Mesenchymal stem cell (in vitro differentiated cells and primary cell): ENCODE results near the gene GRIK4.
"Not testable (repeated sequence)": the region's sequence is repeated elsewhere in the genome, so short reads cannot be mapped to it uniquely, and the experiment has no call there.

Source experiments
- DNase-seq: peaks from one replicate; pipeline ENCODE4 v3.0.0-alpha.2; 2013
- H2AFZ ChIP-seq: one replicate; pipeline ENCODE4 v1.6.1; 2013; ENCODE audit warnings: low read depth, mild to moderate bottlenecking, control low read depth, inconsistent platforms, low read length, moderate library complexity
- H2AK5ac ChIP-seq: 2 replicates; pipeline ENCODE4 v1.6.1; 2013; ENCODE audit warnings: low read length, moderate library complexity, mild to moderate bottlenecking, inconsistent platforms; ENCODE audit not compliant: severe bottlenecking
- H2BK120ac ChIP-seq: one replicate; pipeline ENCODE4 v1.6.1; 2013; ENCODE audit warnings: low read depth, mild to moderate bottlenecking, inconsistent platforms, low read length, moderate library complexity
- H2BK12ac ChIP-seq, 2 experiments: one replicate each; pipeline ENCODE4 v1.6.1; 2013; ENCODE audit warnings: inconsistent platforms in 2 of 2, low read length in 2 of 2, mild to moderate bottlenecking in 2 of 2, moderate library complexity in 2 of 2, control low read depth in 1 of 2
- H2BK15ac ChIP-seq: one replicate; pipeline ENCODE4 v1.6.1; 2013; ENCODE audit warnings: mild to moderate bottlenecking, low read depth, inconsistent platforms; ENCODE audit not compliant: poor library complexity, severe bottlenecking
- H2BK5ac ChIP-seq: 2 replicates; pipeline ENCODE4 v1.6.1; 2013; ENCODE audit warnings: low read depth, mild to moderate bottlenecking, low read length, control low read depth, inconsistent platforms; ENCODE audit not compliant: poor library complexity, severe bottlenecking
- H3K14ac ChIP-seq, 2 experiments: one replicate each; pipeline ENCODE4 v1.6.1; 2013; ENCODE audit warnings: inconsistent platforms in 2 of 2, low read length in 2 of 2, control low read depth in 1 of 2, mild to moderate bottlenecking in 1 of 2, moderate library complexity in 1 of 2
- H3K18ac ChIP-seq, 2 experiments: one replicate each; pipeline ENCODE4 v1.6.1; 2013; ENCODE audit warnings: inconsistent platforms in 2 of 2, low read length in 2 of 2, control low read depth in 1 of 2, low read depth in 1 of 2, mild to moderate bottlenecking in 1 of 2
- H3K23ac ChIP-seq, 2 experiments: one replicate each; pipeline ENCODE4 v1.6.1; 2013; ENCODE audit warnings: inconsistent platforms in 2 of 2, low read length in 2 of 2, mild to moderate bottlenecking in 2 of 2, moderate library complexity in 2 of 2, control low read depth in 1 of 2
- H3K27ac ChIP-seq: 2 replicates; pipeline ENCODE4 v1.5.1; 2013; ENCODE audit warnings: mild to moderate bottlenecking, moderate library complexity, low read length, control low read depth, inconsistent platforms; ENCODE audit not compliant: poor library complexity, severe bottlenecking
- H3K27me3 ChIP-seq, 2 experiments: 2 replicates each; pipeline versions ENCODE4 v1.6.1 to v1.7.0; 2013; ENCODE audit warnings: low read length in 2 of 2, mild to moderate bottlenecking in 2 of 2, moderate library complexity in 2 of 2, control low read depth in 1 of 2, inconsistent platforms in 1 of 2; ENCODE audit not compliant: control insufficient read depth in 1 of 2, insufficient read depth in 1 of 2
- H3K36me3 ChIP-seq, 2 experiments: 2 replicates each; pipeline versions ENCODE4 v1.6.1 to v1.7.0; 2013; ENCODE audit warnings: low read length in 2 of 2, control low read depth in 1 of 2, inconsistent platforms in 1 of 2, low read depth in 1 of 2, mild to moderate bottlenecking in 1 of 2; ENCODE audit not compliant: insufficient read depth in 2 of 2, control insufficient read depth in 1 of 2
- H3K4ac ChIP-seq, 2 experiments: one replicate each; pipeline ENCODE4 v1.6.1; 2013; ENCODE audit warnings: inconsistent platforms in 2 of 2, low read length in 2 of 2, mild to moderate bottlenecking in 2 of 2, moderate library complexity in 2 of 2, control low read depth in 1 of 2, low read depth in 1 of 2
- H3K4me1 ChIP-seq: 2 replicates; pipeline ENCODE4 v1.6.1; 2013; ENCODE audit warnings: low read depth, low read length, control low read depth; ENCODE audit not compliant: control insufficient read depth, insufficient read depth
- H3K4me2 ChIP-seq: 2 replicates; pipeline ENCODE4 v1.6.1; 2013; ENCODE audit warnings: low read length, mild to moderate bottlenecking, inconsistent platforms; ENCODE audit not compliant: poor library complexity, severe bottlenecking
- H3K4me3 ChIP-seq, 2 experiments: 2 replicates each; pipeline versions ENCODE4 v1.5.1 to v1.7.0; 2013; ENCODE audit warnings: low read length in 2 of 2, mild to moderate bottlenecking in 2 of 2, control low read depth in 1 of 2, low read depth in 1 of 2; ENCODE audit not compliant: insufficient read depth in 1 of 2
- H3K79me1 ChIP-seq: replicated peaks from 2 replicates; pipeline ENCODE4 v1.6.1; 2013; ENCODE audit warnings: mild to moderate bottlenecking, control low read depth, low read length, inconsistent platforms; ENCODE audit not compliant: poor library complexity, severe bottlenecking
- H3K9ac ChIP-seq: 2 replicates; pipeline ENCODE4 v1.7.0; 2013; ENCODE audit warnings: mild to moderate bottlenecking, low read length, moderate library complexity
- H3K9me3 ChIP-seq: 2 replicates; pipeline ENCODE4 v1.7.0; 2013; ENCODE audit warnings: mild to moderate bottlenecking, low read length; ENCODE audit not compliant: control insufficient read depth
- H4K8ac ChIP-seq: one replicate; pipeline ENCODE4 v1.6.1; 2013; ENCODE audit warnings: inconsistent platforms, mild to moderate bottlenecking, low read length, moderate library complexity
- H4K91ac ChIP-seq: one replicate; pipeline ENCODE4 v1.6.1; 2013; ENCODE audit warnings: mild to moderate bottlenecking, low read length, inconsistent platforms
- WGBS: methylation state at CpG from one replicate; pipeline ENCODE4 v1.1.7; 2013; ENCODE audit warnings: mixed read lengths; 5-methylcytosine and 5-hydroxymethylcytosine counted together

GRIK4 gene

GRCh38 chr11:121029153-121029552 lies 517.6 kb downstream of the GRIK4 start:
- Histone ChIP-seq H2BK120ac (no peak overlapping the region), H2BK12ac (no peak overlapping the region), H3K9me3 (no peaks in the 10 kb centered on the region), H2AFZ (no peak overlapping the region), H3K4me1 (peaks cover 6% of the 10 kb centered on the region), H2AK5ac (no peak overlapping the region), H3K27me3 (no peaks in the 10 kb centered on the region), H3K4me3 (no peak overlapping the region), H2BK5ac (no peak overlapping the region), H3K4ac (no peak overlapping the region), H3K79me1 (peaks cover 18% of the 10 kb centered on the region), H3K9ac (no peak overlapping the region), H3K4me2 (no peak overlapping the region), H3K14ac (no peak overlapping the region), H3K36me3 (no peaks in the 10 kb centered on the region), H3K18ac (no peak overlapping the region), H4K91ac (no peak overlapping the region), H4K8ac (no peak overlapping the region), H3K23ac (no peak overlapping the region), H3K27ac (no peak overlapping the region), H2BK15ac (no peak overlapping the region)
- no CpG with 5 or more reads among the region's 2 CpGs for WGBS
- DNase-seq: no peak

GRCh38 chr11:121029813-121030445 lies 518.4 kb downstream of the GRIK4 start:
- Histone ChIP-seq H2BK120ac (no peak overlapping the region), H2AFZ (no peak overlapping the region), H3K27me3 (no peaks in the 10 kb centered on the region), H3K23ac (no peak overlapping the region), H3K4me3 (no peak overlapping the region), H3K4ac (no peak overlapping the region), H3K9ac (no peak overlapping the region), H2BK15ac (no peak overlapping the region), H3K18ac (no peak overlapping the region), H2AK5ac (no peak overlapping the region), H4K91ac (no peak overlapping the region), H4K8ac (no peak overlapping the region), H3K4me1 (peaks cover 2% of the 10 kb centered on the region), H2BK12ac (no peak overlapping the region), H3K27ac (no peak overlapping the region), H3K4me2 (no peak overlapping the region), H2BK5ac (no peak overlapping the region), H3K14ac (no peak overlapping the region), H3K9me3 (no peaks in the 10 kb centered on the region), H3K79me1 (peaks cover 17% of the 10 kb centered on the region), H3K36me3 (no peaks in the 10 kb centered on the region)
- no peak for DNase-seq
- WGBS: 76% methylated on average over 3 of the region's 3 CpGs

- no CpG with 5 or more reads among the region's 2 CpGs for WGBS
- Histone ChIP-seq H3K27ac (no peak overlapping the region), H2BK15ac (no peak overlapping the region), H4K8ac (no peak overlapping the region), H4K91ac (no peak overlapping the region), H2AK5ac (no peak overlapping the region), H3K27me3 (no peaks in the 10 kb centered on the region), H3K4me1 (no peaks in the 10 kb centered on the region), H2BK12ac (no peak overlapping the region), H3K4ac (no peak overlapping the region), H3K23ac (no peak overlapping the region), H3K36me3 (no peaks in the 10 kb centered on the region), H3K9me3 (no peaks in the 10 kb centered on the region), H3K4me2 (no peak overlapping the region), H2BK120ac (no peak overlapping the region), H2AFZ (no peak overlapping the region), H3K4me3 (no peak overlapping the region), H3K14ac (no peak overlapping the region), H2BK5ac (no peak overlapping the region), H3K18ac (no peak overlapping the region), H3K79me1 (peaks cover 21% of the 10 kb centered on the region), H3K9ac (no peak overlapping the region)
- DNase-seq: no peak
These were observed 519.6 kb downstream of the GRIK4 start for GRCh38 chr11:121031167-121031566.

GRCh38 chr11:121031648-121032047 lies 520.1 kb downstream of the GRIK4 start:
- not testable (repeated sequence) for H3K14ac ChIP-seq, H3K4me3 ChIP-seq, H3K9me3 ChIP-seq, H2BK12ac ChIP-seq, H2BK120ac ChIP-seq, H2BK15ac ChIP-seq, H3K18ac ChIP-seq, H2AFZ ChIP-seq, H2AK5ac ChIP-seq, H3K36me3 ChIP-seq, H3K4me2 ChIP-seq, H3K27ac ChIP-seq, H3K4me1 ChIP-seq, H3K9ac ChIP-seq, H3K4ac ChIP-seq, H3K27me3 ChIP-seq, H4K91ac ChIP-seq, DNase-seq, H3K23ac ChIP-seq, H2BK5ac ChIP-seq
- H4K8ac ChIP-seq: peak overlapping the region; percentile 47
- peaks cover 21% of the 10 kb centered on the region for H3K79me1 ChIP-seq
- WGBS: 78% methylated on average over 1 of the region's 4 CpGs
